SU-DHL-6 (cell line): ENCODE data around the gene ATP10D.

Experiments
- H2AFZ ChIP-seq: fragments of 200-600 bp; sonication (generic); 2 replicates; pipeline ENCODE4 v1.6.1; 2014; ENCODE audit warnings: low read depth, mild to moderate bottlenecking, moderate library complexity, mixed read lengths, antibody characterized with exemption, low read length; ENCODE audit not compliant: severe bottlenecking
- H3F3A ChIP-seq: fragments of 200-600 bp; shearing (Covaris generic); 2 replicates; pipeline ENCODE4 v1.6.0; 2016; ENCODE audit warnings: antibody characterized with exemption, mild to moderate bottlenecking; ENCODE audit not compliant: insufficient read depth
- H3K27ac ChIP-seq: fragments of 200-600 bp; sonication (generic); 2 replicates; pipeline ENCODE4 v1.5.1; 2016; ENCODE audit warnings: low read depth, mild to moderate bottlenecking, low read length, moderate library complexity, mixed read lengths
- H3K27me3 ChIP-seq: fragments of 200-600 bp; sonication (generic), shearing (Covaris generic); 2 replicates; pipeline ENCODE4 v1.6.0; 2014; ENCODE audit warnings: mild to moderate bottlenecking, low read length
- H3K36me3 ChIP-seq: fragments of 200-600 bp; sonication (generic); 2 replicates; pipeline ENCODE4 v1.6.1; 2014; ENCODE audit warnings: mild to moderate bottlenecking, low read length, mixed read lengths
- H3K4me2 ChIP-seq: fragments of 300-600, 200-600 bp; shearing (Covaris generic), sonication (generic); 2 replicates; pipeline ENCODE4 v1.6.0; 2014; ENCODE audit warnings: low read length, low read depth, mild to moderate bottlenecking; ENCODE audit not compliant: poor library complexity, severe bottlenecking
- H3K4me3 ChIP-seq: fragments of 200-600 bp; sonication (generic); 2 replicates; pipeline ENCODE4 v1.5.1; 2014; ENCODE audit warnings: antibody characterized with exemption, low read length, mild to moderate bottlenecking, mixed read lengths; ENCODE audit not compliant: insufficient read depth, poor library complexity, severe bottlenecking
- H3K79me2 ChIP-seq: fragments of 200-600 bp; sonication (generic); 2 replicates; pipeline ENCODE4 v1.6.1; 2014; ENCODE audit warnings: mild to moderate bottlenecking, low read length, moderate library complexity; ENCODE audit not compliant: insufficient read depth
- H3K9ac ChIP-seq: fragments of 200-600 bp; sonication (generic); 2 replicates; pipeline ENCODE4 v1.7.0; 2014; ENCODE audit warnings: mild to moderate bottlenecking, low read length
- H3K9me2 ChIP-seq: fragments of 200-600 bp; sonication (generic); replicated peaks from 2 replicates; pipeline ENCODE4 v1.6.1; 2014; ENCODE audit warnings: low read length; ENCODE audit not compliant: insufficient read depth
- H3K9me3 ChIP-seq: fragments of 200-600 bp; sonication (generic); 2 replicates; pipeline ENCODE4 v1.6.1; 2014; ENCODE audit warnings: low read length, mixed read lengths; ENCODE audit not compliant: insufficient read depth
- H4K20me1 ChIP-seq: fragments of 200-600 bp; sonication (generic); 2 replicates; pipeline ENCODE4 v1.6.1; 2014; ENCODE audit warnings: low read depth, mild to moderate bottlenecking, antibody characterized with exemption, low read length, moderate library complexity, mixed read lengths
- CTCF ChIP-seq: fragments of 200-600 bp; sonication (generic); IDR thresholded peaks from one replicate; pipeline ENCODE4 v1.5.1; 2017; ENCODE audit warnings: antibody characterized with exemption, mild to moderate bottlenecking, low read length, moderate library complexity; ENCODE audit not compliant: insufficient read depth, poor library complexity, severe bottlenecking
- EZH2phosphoT487 ChIP-seq: fragments of 200-600 bp; sonication (generic), shearing (Covaris generic); conservative IDR thresholded peaks from 2 replicates; pipeline ENCODE4 v1.6.1; 2018; ENCODE audit warnings: mild to moderate bottlenecking, antibody characterized with exemption, low read length, moderate library complexity, mixed read lengths

Gene ATP10D

GRCh38 chr4:47500776-47501175, 15.7 kb downstream of the ATP10D start:
- Histone ChIP-seq H3K27ac (no peak overlapping the region; the same call in 1 of the 2 replicates), H3K36me3 (no peaks in the 10 kb centered on the region), H3K9me3 (no peaks in the 10 kb centered on the region), H4K20me1 (no peaks in the 10 kb centered on the region), H3K4me2 (no peak overlapping the region), H3F3A (no peaks in the 10 kb centered on the region), H3K27me3 (no peaks in the 10 kb centered on the region), H3K4me3 (no peak overlapping the region), H3K79me2 (no peaks in the 10 kb centered on the region), H3K9me2 (no peaks in the 10 kb centered on the region), H3K9ac (no peak overlapping the region), H2AFZ (no peak overlapping the region)
- TF ChIP-seq EZH2phosphoT487 (no peak), CTCF (no peak)

GRCh38 chr4:47505147-47505546, 20.1 kb downstream of the ATP10D start:
- H3K4me2 ChIP-seq = no peak overlapping the region
- H2AFZ ChIP-seq = no peak overlapping the region
- H3F3A ChIP-seq = no peaks in the 10 kb centered on the region
- H3K27me3 ChIP-seq = no peaks in the 10 kb centered on the region
- H3K27ac ChIP-seq = no peak overlapping the region
- H3K4me3 ChIP-seq = no peak overlapping the region
- no peaks in the 10 kb centered on the region for H3K9me3 ChIP-seq
- no peaks in the 10 kb centered on the region for H3K9me2 ChIP-seq
- TF ChIP-seq CTCF = no peak
- no peaks in the 10 kb centered on the region for H3K36me3 ChIP-seq
- no peak overlapping the region for H3K9ac ChIP-seq
- H3K79me2 ChIP-seq = no peaks in the 10 kb centered on the region
- no peaks in the 10 kb centered on the region for H4K20me1 ChIP-seq

- TF ChIP-seq EZH2phosphoT487 (no peak), CTCF (no peak)
- no peaks in the 10 kb centered on the region for H3K36me3 ChIP-seq
- H4K20me1 ChIP-seq = no peaks in the 10 kb centered on the region
- H3K27me3 ChIP-seq = no peaks in the 10 kb centered on the region
- H3K79me2 ChIP-seq = no peaks in the 10 kb centered on the region
- H3F3A ChIP-seq = no peaks in the 10 kb centered on the region
- no peak overlapping the region for H2AFZ ChIP-seq
- H3K27ac ChIP-seq = no peak overlapping the region
- H3K4me3 ChIP-seq = no peak overlapping the region
- H3K9me2 ChIP-seq = no peaks in the 10 kb centered on the region
- H3K9ac ChIP-seq = no peak overlapping the region
- no peaks in the 10 kb centered on the region for H3K9me3 ChIP-seq
- H3K4me2 ChIP-seq = no peak overlapping the region
These were observed 20.6 kb downstream of the ATP10D start for GRCh38 chr4:47505666-47506065.
